ENCODE results near the gene SLC35E4.

DNA sequence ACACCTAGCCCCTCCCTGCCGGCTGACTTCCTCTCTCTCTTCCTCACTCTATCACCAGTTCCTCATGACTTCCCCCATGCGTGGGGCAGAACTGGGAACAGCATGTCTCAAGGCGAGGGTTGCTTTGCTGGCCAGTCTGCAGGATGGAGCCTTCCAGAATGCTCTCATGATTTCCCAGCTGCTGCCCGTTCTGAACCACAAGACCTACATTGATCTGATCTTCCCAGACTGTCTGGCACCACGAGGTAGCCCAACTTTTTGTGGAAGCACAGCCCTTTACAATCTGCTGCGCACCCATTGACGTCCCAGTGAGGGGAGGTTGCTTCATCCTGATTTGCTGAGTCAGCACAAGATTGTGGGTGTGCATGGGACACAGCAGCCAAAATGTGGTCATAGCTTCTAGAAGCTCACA is 20.0 kb upstream of the SLC35E4 start:
- TF ChIP-seq TAF1 (IDR thresholded peaks at IDR 0.05; ENCODE audit: borderline replicate concordance, insufficient read depth, low read length) = no peak
- TF ChIP-seq SIN3A (IDR thresholded peaks at IDR 0.05; ENCODE audit: borderline replicate concordance, insufficient read depth, low read length) = no peak

Data from PFSK-1 (cell line).